SK-N-SH treated with all-trans-retinoic acid at 6 μM for 48 hours (cell line): ENCODE results near the gene DOCK11.

ENCODE experiments used
- ATAC-seq: fragments of 200-7000 bp; cut with Tn5 transposase; 3 replicates; pipeline ENCODE4 v1.9.1; 2020; ENCODE audit warnings: mild to moderate bottlenecking, moderate library complexity
- ARNTL ChIP-seq: fragments of 450-650 bp; formaldehyde crosslinking; IDR thresholded peaks from 2 replicates; pipeline ENCODE4 v1.5.0; 2020; ENCODE audit warnings: low read depth, mild to moderate bottlenecking, moderate library complexity, borderline replicate concordance
- BACH2 ChIP-seq: fragments of 250-450 bp; sonication (Bioruptor Pico); IDR thresholded peaks from 2 replicates; pipeline ENCODE4 v1.9.0; 2021; ENCODE audit warnings: mild to moderate bottlenecking, borderline replicate concordance
- CSDC2 ChIP-seq: fragments of 250-450 bp; sonication (Bioruptor Pico); IDR thresholded peaks from 2 replicates; pipeline ENCODE4 v1.5.0; 2020; ENCODE audit warnings: mild to moderate bottlenecking, moderate library complexity
- ESRRG ChIP-seq: fragments of 250-450 bp; sonication (Bioruptor Pico); IDR thresholded peaks from 2 replicates; pipeline ENCODE4 v1.6.1; 2021; ENCODE audit warnings: mild to moderate bottlenecking
- GLIS3 ChIP-seq: fragments of 250-450 bp; sonication (Bioruptor Pico); IDR thresholded peaks from 2 replicates; pipeline ENCODE4 v1.5.0; 2020; ENCODE audit warnings: mild to moderate bottlenecking, moderate library complexity
- ISL1 ChIP-seq: fragments of 250-450 bp; sonication (Bioruptor Pico); IDR thresholded peaks from 2 replicates; pipeline ENCODE4 v2.1.2; 2022; ENCODE audit warnings: mild to moderate bottlenecking, moderate library complexity
- OSR1 ChIP-seq: fragments of 250-450 bp; sonication (Bioruptor Pico); IDR thresholded peaks from 2 replicates; pipeline ENCODE4 v1.8.0; 2022; ENCODE audit warnings: moderate library complexity, mild to moderate bottlenecking, inconsistent platforms
- PATZ1 ChIP-seq: fragments of 250-450 bp; sonication (Bioruptor Pico); IDR thresholded peaks from 2 replicates; pipeline ENCODE4 v1.8.0; 2020; ENCODE audit warnings: mild to moderate bottlenecking, moderate library complexity, borderline replicate concordance
- SNAI2 ChIP-seq: fragments of 250-450 bp; sonication (Bioruptor Pico); IDR thresholded peaks from 2 replicates; pipeline ENCODE4 v1.5.0; 2020; ENCODE audit warnings: mild to moderate bottlenecking, moderate library complexity
- TCF4 ChIP-seq: fragments of 250-450 bp; sonication (Bioruptor Pico); IDR thresholded peaks from 2 replicates; pipeline ENCODE4 v1.8.0; 2021; ENCODE audit warnings: mild to moderate bottlenecking, moderate library complexity, borderline replicate concordance
- TOX ChIP-seq: fragments of 250-450 bp; sonication (Bioruptor Pico); IDR thresholded peaks from 2 replicates; pipeline ENCODE4 v1.8.0; 2021; ENCODE audit warnings: mild to moderate bottlenecking, moderate library complexity, borderline replicate concordance
- TSHZ2 ChIP-seq: fragments of 250-450 bp; sonication (Bioruptor Pico); IDR thresholded peaks from 2 replicates; pipeline ENCODE4 v1.5.0; 2020; ENCODE audit warnings: mild to moderate bottlenecking, moderate library complexity
- ZFP3 ChIP-seq: fragments of 250-450 bp; sonication (Bioruptor Pico); IDR thresholded peaks from 2 replicates; pipeline ENCODE4 v1.5.0; 2020; ENCODE audit warnings: mild to moderate bottlenecking, moderate library complexity
- ZFP30 ChIP-seq: fragments of 450-650 bp; formaldehyde crosslinking; IDR thresholded peaks from 2 replicates; pipeline ENCODE4 v1.5.0; 2022; ENCODE audit warnings: mild to moderate bottlenecking, moderate library complexity
- ZNF70 ChIP-seq: fragments of 450-650 bp; formaldehyde crosslinking; IDR thresholded peaks from 2 replicates; pipeline ENCODE4 v1.5.0; 2020; ENCODE audit warnings: mild to moderate bottlenecking, moderate library complexity
- ZNF8 ChIP-seq: fragments of 450-650 bp; formaldehyde crosslinking; IDR thresholded peaks from 2 replicates; pipeline ENCODE4 v1.5.0; 2020; ENCODE audit warnings: mild to moderate bottlenecking, moderate library complexity
- TF ChIP-seq, protein P1 (sequence below): fragments of 250-450 bp; sonication (Bioruptor Pico); IDR thresholded peaks from 2 replicates; pipeline ENCODE4 v1.5.1; 2021; ENCODE audit warnings: mild to moderate bottlenecking, moderate library complexity
- TF ChIP-seq, protein P2 (sequence below): fragments of 250-450 bp; sonication (Bioruptor Pico); IDR thresholded peaks from 2 replicates; pipeline ENCODE4 v1.5.1; 2020; ENCODE audit warnings: low read depth, mild to moderate bottlenecking, moderate library complexity
- TF ChIP-seq, protein P3 (sequence below): fragments of 250-450 bp; sonication (Bioruptor Pico); IDR thresholded peaks from 2 replicates; pipeline ENCODE4 v1.8.0; 2021; ENCODE audit warnings: low read depth, mild to moderate bottlenecking, moderate library complexity, borderline replicate concordance

DOCK11 gene

DNA sequence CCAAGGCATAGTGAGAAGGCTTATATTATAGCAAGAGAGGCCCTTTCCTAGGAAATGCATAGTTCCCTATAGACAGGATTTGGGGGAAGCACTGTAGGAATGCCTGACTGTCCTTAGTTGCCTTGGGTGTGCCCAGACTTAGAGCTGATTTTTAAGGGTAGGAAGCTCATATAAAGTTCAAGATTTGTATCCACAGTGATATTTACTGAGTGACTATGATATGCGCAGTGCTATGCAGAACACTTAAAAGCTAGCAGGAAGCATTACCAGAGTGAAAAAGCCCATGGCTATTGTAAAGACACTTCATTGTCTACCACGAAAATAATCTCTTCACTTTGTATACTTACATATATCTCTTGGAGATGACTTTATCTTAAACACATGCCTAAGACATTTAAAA lies 181.7 kb downstream of the DOCK11 start:
- ATAC-seq: no peak
- TF ChIP-seq, protein P1, sequence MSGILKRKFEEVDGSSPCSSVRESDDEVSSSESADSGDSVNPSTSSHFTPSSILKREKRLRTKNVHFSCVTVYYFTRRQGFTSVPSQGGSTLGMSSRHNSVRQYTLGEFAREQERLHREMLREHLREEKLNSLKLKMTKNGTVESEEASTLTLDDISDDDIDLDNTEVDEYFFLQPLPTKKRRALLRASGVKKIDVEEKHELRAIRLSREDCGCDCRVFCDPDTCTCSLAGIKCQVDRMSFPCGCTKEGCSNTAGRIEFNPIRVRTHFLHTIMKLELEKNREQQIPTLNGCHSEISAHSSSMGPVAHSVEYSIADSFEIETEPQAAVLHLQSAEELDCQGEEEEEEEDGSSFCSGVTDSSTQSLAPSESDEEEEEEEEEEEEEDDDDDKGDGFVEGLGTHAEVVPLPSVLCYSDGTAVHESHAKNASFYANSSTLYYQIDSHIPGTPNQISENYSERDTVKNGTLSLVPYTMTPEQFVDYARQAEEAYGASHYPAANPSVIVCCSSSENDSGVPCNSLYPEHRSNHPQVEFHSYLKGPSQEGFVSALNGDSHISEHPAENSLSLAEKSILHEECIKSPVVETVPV: no peak
- TF ChIP-seq SNAI2 (no peak), ZNF70 (CRISPR knock-in tag) (no peak), ESRRG (CRISPR knock-in tag) (no peak), BACH2 (CRISPR knock-in tag) (no peak), GLIS3 (CRISPR knock-in tag) (no peak), TOX (no peak)
- TF ChIP-seq, protein P2, sequence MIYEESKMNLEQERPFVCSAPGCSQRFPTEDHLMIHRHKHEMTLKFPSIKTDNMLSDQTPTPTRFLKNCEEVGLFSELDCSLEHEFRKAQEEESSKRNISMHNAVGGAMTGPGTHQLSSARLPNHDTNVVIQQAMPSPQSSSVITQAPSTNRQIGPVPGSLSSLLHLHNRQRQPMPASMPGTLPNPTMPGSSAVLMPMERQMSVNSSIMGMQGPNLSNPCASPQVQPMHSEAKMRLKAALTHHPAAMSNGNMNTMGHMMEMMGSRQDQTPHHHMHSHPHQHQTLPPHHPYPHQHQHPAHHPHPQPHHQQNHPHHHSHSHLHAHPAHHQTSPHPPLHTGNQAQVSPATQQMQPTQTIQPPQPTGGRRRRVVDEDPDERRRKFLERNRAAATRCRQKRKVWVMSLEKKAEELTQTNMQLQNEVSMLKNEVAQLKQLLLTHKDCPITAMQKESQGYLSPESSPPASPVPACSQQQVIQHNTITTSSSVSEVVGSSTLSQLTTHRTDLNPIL (CRISPR knock-in tag): no peak

- no peak for ATAC-seq
- TF ChIP-seq TSHZ2 (CRISPR knock-in tag) (no peak), ESRRG (CRISPR knock-in tag) (no peak), SNAI2 (no peak)
- TF ChIP-seq, all 23 proteins: peak for 0
These were observed 183.7 kb downstream of the DOCK11 start for GRCh38 chrX:118679290-118679689.

- no peak for TF ChIP-seq CSDC2
- TF ChIP-seq TCF4 (CRISPR knock-in tag): no peak
- TF ChIP-seq ZNF8 (CRISPR knock-in tag): no peak
- no peak for TF ChIP-seq TOX
- TF ChIP-seq, protein P3, sequence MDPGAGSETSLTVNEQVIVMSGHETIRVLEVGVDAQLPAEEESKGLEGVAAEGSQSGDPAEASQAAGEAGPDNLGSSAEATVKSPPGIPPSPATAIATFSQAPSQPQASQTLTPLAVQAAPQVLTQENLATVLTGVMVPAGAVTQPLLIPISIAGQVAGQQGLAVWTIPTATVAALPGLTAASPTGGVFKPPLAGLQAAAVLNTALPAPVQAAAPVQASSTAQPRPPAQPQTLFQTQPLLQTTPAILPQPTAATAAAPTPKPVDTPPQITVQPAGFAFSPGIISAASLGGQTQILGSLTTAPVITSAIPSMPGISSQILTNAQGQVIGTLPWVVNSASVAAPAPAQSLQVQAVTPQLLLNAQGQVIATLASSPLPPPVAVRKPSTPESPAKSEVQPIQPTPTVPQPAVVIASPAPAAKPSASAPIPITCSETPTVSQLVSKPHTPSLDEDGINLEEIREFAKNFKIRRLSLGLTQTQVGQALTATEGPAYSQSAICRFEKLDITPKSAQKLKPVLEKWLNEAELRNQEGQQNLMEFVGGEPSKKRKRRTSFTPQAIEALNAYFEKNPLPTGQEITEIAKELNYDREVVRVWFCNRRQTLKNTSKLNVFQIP (CRISPR knock-in tag): no peak
- TF ChIP-seq GLIS3 (CRISPR knock-in tag): no peak
- no peak for TF ChIP-seq ZFP3
- TF ChIP-seq, all 23 proteins: peak for 0
- ATAC-seq: no peak
These were observed 186.8 kb downstream of the DOCK11 start for GRCh38 chrX:118682258-118683014.

GRCh38 chrX:118685393-118685792 lies 189.8 kb downstream of the DOCK11 start:
- ATAC-seq: no peak
- TF ChIP-seq ZNF70 (CRISPR knock-in tag): no peak
- TF ChIP-seq, protein P3 (CRISPR knock-in tag): no peak
- TF ChIP-seq GLIS3 (CRISPR knock-in tag): no peak
- TF ChIP-seq PATZ1 (CRISPR knock-in tag): no peak
- no peak for TF ChIP-seq TOX
- no peak for TF ChIP-seq ZNF8 (CRISPR knock-in tag)
- no peak for TF ChIP-seq ZFP30 (CRISPR knock-in tag)
- TF ChIP-seq BACH2 (CRISPR knock-in tag): no peak
- TF ChIP-seq ARNTL (CRISPR knock-in tag): no peak
- no peak for TF ChIP-seq OSR1 (CRISPR knock-in tag)
- TF ChIP-seq CSDC2: no peak
- peak; percentile 51; the same call in 1 of the 2 replicates for TF ChIP-seq TCF4 (CRISPR knock-in tag)
- no peak for TF ChIP-seq ESRRG (CRISPR knock-in tag)
- TF ChIP-seq, protein P2 (CRISPR knock-in tag): no peak
- TF ChIP-seq ISL1 (CRISPR knock-in tag): peak; percentile 87
